ENCODE data around the gene NRXN3. TPM values are rescaled to one million over a fixed set of nuclear protein-coding genes. Genes with fewer than 3 reads are reported as not detected.

The NRXN3 gene
- total and polyA plus RNA-seq, 4 donors = 0.07 to 1.2 (median 0.23) TPM

- no peak for DNase-seq (ENCODE audit: low spot score)
- H3K36me3 ChIP-seq (ENCODE audit: control insufficient read depth in 4 of 4, insufficient read depth in 3 of 4, low read depth in 1 of 4, low read length in 3 of 4) = no peaks in the 10 kb centered on the region
- H3K27ac ChIP-seq (ENCODE audit: low read depth in 1 of 2, low read length in 2 of 2) = no peak overlapping the region
- TF ChIP-seq NR2F2 (IDR thresholded peaks at IDR 0.05) (peak; percentile 36), FOXA2 (IDR thresholded peaks at IDR 0.05) (no peak), HNF4G (IDR thresholded peaks at IDR 0.05) (no peak), FOXA1 (IDR thresholded peaks at IDR 0.05) (no peak)
- H3K9me3 ChIP-seq (ENCODE audit: control insufficient read depth in 4 of 4, low read length in 3 of 4) = no peaks in the 10 kb centered on the region
- H3K27me3 ChIP-seq (ENCODE audit: control insufficient read depth in 4 of 4, insufficient read depth in 4 of 4, low read length in 3 of 4) = no peaks in the 10 kb centered on the region
- H3K4me3 ChIP-seq (ENCODE audit: low read depth in 1 of 3, low read length in 3 of 3) = no peak overlapping the region
- no peak overlapping the region for H3K9ac ChIP-seq (ENCODE audit: low read depth in 1 of 2, low read length in 2 of 2)
- H3K4me1 ChIP-seq (ENCODE audit: control insufficient read depth in 4 of 4, insufficient read depth in 4 of 4, low read length in 3 of 4) = no peaks in the 10 kb centered on the region
- WGBS = 73% methylated on average over 10 of the region's 10 CpGs
Observed at GRCh38 chr14:79369359-79370332, 1199.5 kb downstream of the NRXN3 start.

GRCh38 chr14:79370969-79371368 lies 1200.8 kb downstream of the NRXN3 start:
- no peaks in the 10 kb centered on the region for H3K36me3 ChIP-seq (ENCODE audit: control insufficient read depth in 4 of 4, insufficient read depth in 3 of 4, low read depth in 1 of 4, low read length in 3 of 4)
- H3K27ac ChIP-seq (ENCODE audit: low read depth in 1 of 2, low read length in 2 of 2) = no peak overlapping the region
- peaks cover 0 to 3% (median 0%) of the 10 kb centered on the region in 4 donors for H3K27me3 ChIP-seq (ENCODE audit: control insufficient read depth in 4 of 4, insufficient read depth in 4 of 4, low read length in 3 of 4)
- no peaks in the 10 kb centered on the region for H3K4me1 ChIP-seq (ENCODE audit: control insufficient read depth in 4 of 4, insufficient read depth in 4 of 4, low read length in 3 of 4)
- DNase-seq (ENCODE audit: low spot score) = no peak
- H3K9ac ChIP-seq (ENCODE audit: low read depth in 1 of 2, low read length in 2 of 2) = no peak overlapping the region
- H3K4me3 ChIP-seq (ENCODE audit: low read depth in 1 of 3, low read length in 3 of 3) = no peak overlapping the region
- H3K9me3 ChIP-seq (ENCODE audit: control insufficient read depth in 4 of 4, low read length in 3 of 4) = no peaks in the 10 kb centered on the region
- WGBS = 85% methylated on average over 1 of the region's 1 CpG
- no peak for TF ChIP-seq FOXA2 (IDR thresholded peaks at IDR 0.05)
- no peak for TF ChIP-seq SP1 (IDR thresholded peaks at IDR 0.05)
- no peak for TF ChIP-seq EGR1 (IDR thresholded peaks at IDR 0.05; ENCODE audit: low read depth in 2 of 2)
- no peak for TF ChIP-seq MAX (IDR thresholded peaks at IDR 0.05)
- TF ChIP-seq RAD21 (IDR thresholded peaks at IDR 0.05) = no peak
- TF ChIP-seq JUND (IDR thresholded peaks at IDR 0.05) = no peak
- TF ChIP-seq NR2F2 (IDR thresholded peaks at IDR 0.05) = no peak
- no peak for TF ChIP-seq TAF1 (conservative IDR thresholded peaks at IDR 0.05)
- TF ChIP-seq FOXA1 (IDR thresholded peaks at IDR 0.05) = no peak
- TF ChIP-seq ATF3 (IDR thresholded peaks at IDR 0.05) = no peak
- TF ChIP-seq HNF4G (IDR thresholded peaks at IDR 0.05) = no peak
- no peak for TF ChIP-seq RXRA (IDR thresholded peaks at IDR 0.05)
- no peak for TF ChIP-seq CTCF (IDR thresholded peaks at IDR 0.05; ENCODE audit: low read depth, low read length, missing input control)
- no peak for TF ChIP-seq GABPA (IDR thresholded peaks at IDR 0.05 in 1 of 2, conservative IDR thresholded peaks at IDR 0.05 in 1 of 2)
- TF ChIP-seq YY1 (IDR thresholded peaks at IDR 0.05) = no peak
- TF ChIP-seq HNF4A (conservative IDR thresholded peaks at IDR 0.05) = no peak

GRCh38 chr14:79373451-79373850 lies 1203.3 kb downstream of the NRXN3 start:
- Histone ChIP-seq H3K4me1 (ENCODE audit: control insufficient read depth in 4 of 4, insufficient read depth in 4 of 4, low read length in 3 of 4) (no peaks in the 10 kb centered on the region), H3K27ac (ENCODE audit: low read depth in 1 of 2, low read length in 2 of 2) (no peak overlapping the region), H3K4me3 (ENCODE audit: low read depth in 1 of 3, low read length in 3 of 3) (no peak overlapping the region), H3K9ac (ENCODE audit: low read depth in 1 of 2, low read length in 2 of 2) (no peak overlapping the region), H3K36me3 (ENCODE audit: control insufficient read depth in 4 of 4, insufficient read depth in 3 of 4, low read depth in 1 of 4, low read length in 3 of 4) (no peaks in the 10 kb centered on the region), H3K27me3 (ENCODE audit: control insufficient read depth in 4 of 4, insufficient read depth in 4 of 4, low read length in 3 of 4) (peaks cover 0 to 3% (median 0%) of the 10 kb centered on the region in 4 donors), H3K9me3 (ENCODE audit: control insufficient read depth in 4 of 4, low read length in 3 of 4) (no peaks in the 10 kb centered on the region)
- TF ChIP-seq EGR1 (IDR thresholded peaks at IDR 0.05; ENCODE audit: low read depth in 2 of 2) = no peak
- no peak for DNase-seq (ENCODE audit: low spot score)
- 74% methylated on average over 6 of the region's 6 CpGs for WGBS
